A549 (cell line): ENCODE results near the gene MYH6.

Experiments
- CEBPB ChIP-seq, 2 experiments: fragments of >200 bp in 1 of 2; sonication (Bioruptor Twin) in 1 of 2; formaldehyde crosslinking in 1 of 2; IDR thresholded peaks; 2 replicates each; pipeline ENCODE4 v1.6.1; 2012 to 2016
- NPAS2 ChIP-seq: fragments of 250-450 bp; sonication (Bioruptor Pico); IDR thresholded peaks from 2 replicates; pipeline ENCODE4 v1.8.0; 2022; ENCODE audit warnings: mild to moderate bottlenecking, moderate library complexity, borderline replicate concordance
- POLR2A ChIP-seq: IDR thresholded peaks from 2 replicates; pipeline ENCODE4 v1.6.1; 2012; ENCODE audit warnings: mild to moderate bottlenecking, low read length
- TF ChIP-seq, protein P1 (sequence below): fragments of >200 bp; sonication (Bioruptor Twin); formaldehyde crosslinking; IDR thresholded peaks from 3 replicates; pipeline ENCODE4 v1.5.1; 2016

GRCh38 chr14:23382731-23383440 is 25.2 kb downstream of the MYH6 start:
- no peak for TF ChIP-seq CEBPB (IDR thresholded peaks at IDR 0.05)
- no peak for TF ChIP-seq POLR2A
- TF ChIP-seq NPAS2 (CRISPR knock-in tag), result no peak
- TF ChIP-seq, protein P1, sequence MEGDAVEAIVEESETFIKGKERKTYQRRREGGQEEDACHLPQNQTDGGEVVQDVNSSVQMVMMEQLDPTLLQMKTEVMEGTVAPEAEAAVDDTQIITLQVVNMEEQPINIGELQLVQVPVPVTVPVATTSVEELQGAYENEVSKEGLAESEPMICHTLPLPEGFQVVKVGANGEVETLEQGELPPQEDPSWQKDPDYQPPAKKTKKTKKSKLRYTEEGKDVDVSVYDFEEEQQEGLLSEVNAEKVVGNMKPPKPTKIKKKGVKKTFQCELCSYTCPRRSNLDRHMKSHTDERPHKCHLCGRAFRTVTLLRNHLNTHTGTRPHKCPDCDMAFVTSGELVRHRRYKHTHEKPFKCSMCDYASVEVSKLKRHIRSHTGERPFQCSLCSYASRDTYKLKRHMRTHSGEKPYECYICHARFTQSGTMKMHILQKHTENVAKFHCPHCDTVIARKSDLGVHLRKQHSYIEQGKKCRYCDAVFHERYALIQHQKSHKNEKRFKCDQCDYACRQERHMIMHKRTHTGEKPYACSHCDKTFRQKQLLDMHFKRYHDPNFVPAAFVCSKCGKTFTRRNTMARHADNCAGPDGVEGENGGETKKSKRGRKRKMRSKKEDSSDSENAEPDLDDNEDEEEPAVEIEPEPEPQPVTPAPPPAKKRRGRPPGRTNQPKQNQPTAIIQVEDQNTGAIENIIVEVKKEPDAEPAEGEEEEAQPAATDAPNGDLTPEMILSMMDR, result no peak
